Dendritic cell treated with granulocyte-macrophage colony-stimulating factor and Interleukin-4, amounts not matched to agents 40 ng/mL and 50 ng/mL, for 4 days (primary cell): ENCODE data around the gene MESD.

Experiments used
- H3K27ac Mint-ChIP-seq: one replicate; pipeline ENCODE4 v1.8.0; 2022; ENCODE audit warnings: mild to moderate bottlenecking, mixed read lengths
- H3K27me3 Mint-ChIP-seq: one replicate; pipeline ENCODE4 v1.8.0; 2022; ENCODE audit warnings: mild to moderate bottlenecking, mixed read lengths
- H3K36me3 Mint-ChIP-seq: one replicate; pipeline ENCODE4 v1.8.0; 2022; ENCODE audit warnings: low read depth, mixed read lengths
- H3K4me1 Mint-ChIP-seq: one replicate; pipeline ENCODE4 v1.8.0; 2022; ENCODE audit warnings: low read depth, mixed read lengths
- H3K4me3 Mint-ChIP-seq: one replicate; pipeline ENCODE4 v1.8.0; 2022; ENCODE audit warnings: mild to moderate bottlenecking, moderate library complexity, mixed read lengths
- H3K9me3 Mint-ChIP-seq: one replicate; pipeline ENCODE4 v1.8.0; 2022; ENCODE audit warnings: mixed read lengths
- intact Hi-C: fragments of 100-400 bp; cut with micrococcal nuclease; formaldehyde crosslinking; loops from one replicate; pipeline ENCODE4 v1.15.0; 2022

The MESD gene

GRCh38 chr15:80921736-80922410 lies 67.7 kb downstream of the MESD start:
- H3K36me3 Mint-ChIP-seq, result no peaks in the 10 kb centered on the region
- H3K9me3 Mint-ChIP-seq, result no peaks in the 10 kb centered on the region
- no peaks in the 10 kb centered on the region for H3K27me3 Mint-ChIP-seq
- H3K27ac Mint-ChIP-seq, result no peak overlapping the region
- peaks cover 6% of the 10 kb centered on the region for H3K4me1 Mint-ChIP-seq
- intact Hi-C loops, result no loop called here
- H3K4me3 Mint-ChIP-seq, result no peak overlapping the region

GRCh38 chr15:80920271-80920699 lies 69.3 kb downstream of the MESD start:
- Mint-ChIP-seq H3K9me3 (no peaks in the 10 kb centered on the region), H3K27ac (no peak overlapping the region)
- intact Hi-C loops, result no loop called here

GRCh38 chr15:80918196-80918783 lies 71.3 kb downstream of the MESD start:
- intact Hi-C loops, result no loop called here
- H3K4me1 Mint-ChIP-seq, result no peaks in the 10 kb centered on the region
- H3K36me3 Mint-ChIP-seq, result no peaks in the 10 kb centered on the region
- H3K9me3 Mint-ChIP-seq, result no peaks in the 10 kb centered on the region
- no peak overlapping the region for H3K4me3 Mint-ChIP-seq
- no peaks in the 10 kb centered on the region for H3K27me3 Mint-ChIP-seq
- no peak overlapping the region for H3K27ac Mint-ChIP-seq

More at GRCh38 chr15:80920271-80920699, 69.3 kb downstream of the MESD start:
- Mint-ChIP-seq H3K4me1 (no peaks in the 10 kb centered on the region), H3K4me3 (no peak overlapping the region), H3K36me3 (no peaks in the 10 kb centered on the region), H3K27me3 (no peaks in the 10 kb centered on the region)

DNA sequence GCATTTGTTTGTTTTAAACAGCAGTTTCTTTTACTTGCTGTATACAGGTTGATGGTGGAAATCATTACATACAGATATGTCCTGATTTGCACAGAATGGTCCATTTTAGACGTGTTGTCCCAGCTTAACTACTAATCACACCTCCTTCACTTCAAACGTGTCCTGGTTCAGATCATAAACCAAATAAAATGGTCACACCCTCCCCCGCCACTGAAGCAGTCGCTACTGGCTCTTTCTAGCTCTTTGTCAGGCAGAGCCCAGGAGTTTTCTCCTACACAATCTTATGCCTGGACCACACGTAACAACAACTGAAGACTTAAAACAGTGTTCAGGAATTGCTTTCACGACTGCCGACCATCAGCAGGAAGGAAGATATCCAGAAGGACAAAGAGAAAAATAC lies 73.6 kb downstream of the MESD start:
- H3K27me3 Mint-ChIP-seq, result no peaks in the 10 kb centered on the region
- no peaks in the 10 kb centered on the region for H3K9me3 Mint-ChIP-seq
- no peak overlapping the region for H3K27ac Mint-ChIP-seq
- intact Hi-C loops, result no loop called here
- H3K4me3 Mint-ChIP-seq, result no peak overlapping the region
- H3K36me3 Mint-ChIP-seq, result no peaks in the 10 kb centered on the region
- H3K4me1 Mint-ChIP-seq, result no peaks in the 10 kb centered on the region

GRCh38 chr15:80915472-80915871 lies 74.1 kb downstream of the MESD start:
- Mint-ChIP-seq H3K27me3 (no peaks in the 10 kb centered on the region), H3K4me3 (no peak overlapping the region), H3K27ac (no peak overlapping the region), H3K9me3 (no peaks in the 10 kb centered on the region), H3K4me1 (no peaks in the 10 kb centered on the region), H3K36me3 (peaks cover 4% of the 10 kb centered on the region)
- intact Hi-C loops, result no loop called here

DNA sequence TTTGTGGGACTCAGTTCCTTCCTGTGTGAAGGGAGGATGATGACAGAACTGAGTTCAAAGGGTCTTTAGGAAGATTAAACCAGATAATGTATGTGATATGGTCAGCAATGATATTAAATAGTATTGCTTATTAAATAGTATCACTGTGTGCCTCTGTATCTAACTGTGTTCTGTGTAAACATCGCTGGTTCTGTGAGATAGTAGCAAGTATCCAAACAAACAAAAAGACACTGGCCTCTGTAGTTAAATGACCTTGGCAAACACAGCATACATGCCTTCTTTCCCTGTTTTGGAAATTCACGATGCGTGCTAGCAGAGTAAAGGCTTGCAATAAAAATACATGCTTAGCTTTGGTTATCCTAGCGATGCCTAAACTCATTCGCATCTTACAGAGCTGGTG lies 76.1 kb downstream of the MESD start:
- no peak overlapping the region for H3K4me3 Mint-ChIP-seq
- intact Hi-C loops, result no loop called here
- H3K4me1 Mint-ChIP-seq, result no peaks in the 10 kb centered on the region
- H3K27ac Mint-ChIP-seq, result no peak overlapping the region
- H3K9me3 Mint-ChIP-seq, result no peaks in the 10 kb centered on the region
- peaks cover 5% of the 10 kb centered on the region for H3K36me3 Mint-ChIP-seq
- H3K27me3 Mint-ChIP-seq, result no peaks in the 10 kb centered on the region

DNA sequence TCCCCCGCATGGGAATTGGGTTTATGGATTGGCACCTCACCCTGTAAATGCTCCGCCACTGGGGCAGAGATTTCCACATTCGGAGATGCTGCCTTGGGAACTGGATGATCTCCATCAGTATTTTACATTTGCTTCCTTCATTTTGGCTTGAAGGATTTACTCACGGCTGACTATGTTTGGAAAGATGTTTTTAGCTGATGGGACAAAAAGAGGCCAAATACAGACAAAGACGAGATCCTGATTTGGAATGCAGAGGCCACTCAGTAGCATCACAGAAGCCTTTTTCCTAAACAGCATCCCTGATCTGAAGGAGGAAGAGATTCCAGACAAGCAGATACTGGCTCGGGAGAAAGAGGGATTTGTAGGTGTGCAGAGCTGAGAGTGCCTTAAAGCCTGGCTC lies 76.9 kb downstream of the MESD start:
- H3K4me1 Mint-ChIP-seq, result no peaks in the 10 kb centered on the region
- H3K36me3 Mint-ChIP-seq, result peaks cover 5% of the 10 kb centered on the region
- H3K9me3 Mint-ChIP-seq, result no peaks in the 10 kb centered on the region
- no peaks in the 10 kb centered on the region for H3K27me3 Mint-ChIP-seq
- intact Hi-C loops, result no loop called here
- H3K4me3 Mint-ChIP-seq, result no peak overlapping the region
- no peak overlapping the region for H3K27ac Mint-ChIP-seq

- no peak overlapping the region for H3K4me3 Mint-ChIP-seq
- H3K9me3 Mint-ChIP-seq, result no peaks in the 10 kb centered on the region
- intact Hi-C loops, result no loop called here
- no peak overlapping the region for H3K27ac Mint-ChIP-seq
- no peaks in the 10 kb centered on the region for H3K4me1 Mint-ChIP-seq
- H3K36me3 Mint-ChIP-seq, result peaks cover 5% of the 10 kb centered on the region
- H3K27me3 Mint-ChIP-seq, result no peaks in the 10 kb centered on the region
Observed at GRCh38 chr15:80911821-80912220, 77.8 kb downstream of the MESD start.

- H3K27me3 Mint-ChIP-seq, result no peaks in the 10 kb centered on the region
- no peak overlapping the region for H3K4me3 Mint-ChIP-seq
- no peak overlapping the region for H3K27ac Mint-ChIP-seq
- H3K9me3 Mint-ChIP-seq, result no peaks in the 10 kb centered on the region
- peaks cover 5% of the 10 kb centered on the region for H3K36me3 Mint-ChIP-seq
- no peaks in the 10 kb centered on the region for H3K4me1 Mint-ChIP-seq
- intact Hi-C loops, result no loop called here
Observed at GRCh38 chr15:80906159-80906766, 83.4 kb downstream of the MESD start.

DNA sequence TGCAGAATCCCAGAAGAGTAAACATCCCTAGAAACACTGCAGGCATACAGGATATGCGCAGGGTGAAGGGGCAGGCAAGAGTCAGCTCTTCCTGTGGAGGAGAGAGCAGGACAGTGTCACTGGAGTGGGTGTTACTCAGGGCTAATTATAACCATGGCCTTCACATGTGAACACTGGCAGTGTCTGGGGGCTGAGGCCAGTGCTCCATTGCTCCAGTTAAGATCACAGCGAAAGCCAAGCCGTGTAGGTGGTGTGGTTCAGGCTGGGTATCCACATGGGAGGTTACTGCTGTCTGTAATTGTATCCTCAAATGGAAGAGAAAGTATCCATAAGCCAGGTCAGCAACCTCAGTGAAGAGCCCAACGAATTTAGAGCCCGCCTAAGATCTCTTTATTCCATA lies 84.6 kb downstream of the MESD start:
- Mint-ChIP-seq H3K4me1 (no peaks in the 10 kb centered on the region), H3K27me3 (no peaks in the 10 kb centered on the region), H3K4me3 (no peak overlapping the region), H3K9me3 (no peaks in the 10 kb centered on the region), H3K27ac (no peak overlapping the region), H3K36me3 (no peaks in the 10 kb centered on the region)
- intact Hi-C loops, result no loop called here

GRCh38 chr15:80902298-80902801 lies 87.3 kb downstream of the MESD start:
- no peak overlapping the region for H3K4me3 Mint-ChIP-seq
- H3K27me3 Mint-ChIP-seq, result no peaks in the 10 kb centered on the region
- H3K9me3 Mint-ChIP-seq, result no peaks in the 10 kb centered on the region
- H3K27ac Mint-ChIP-seq, result no peak overlapping the region
- intact Hi-C loops, result no loop called here
- H3K4me1 Mint-ChIP-seq, result peaks cover 4% of the 10 kb centered on the region
- H3K36me3 Mint-ChIP-seq, result no peaks in the 10 kb centered on the region

DNA sequence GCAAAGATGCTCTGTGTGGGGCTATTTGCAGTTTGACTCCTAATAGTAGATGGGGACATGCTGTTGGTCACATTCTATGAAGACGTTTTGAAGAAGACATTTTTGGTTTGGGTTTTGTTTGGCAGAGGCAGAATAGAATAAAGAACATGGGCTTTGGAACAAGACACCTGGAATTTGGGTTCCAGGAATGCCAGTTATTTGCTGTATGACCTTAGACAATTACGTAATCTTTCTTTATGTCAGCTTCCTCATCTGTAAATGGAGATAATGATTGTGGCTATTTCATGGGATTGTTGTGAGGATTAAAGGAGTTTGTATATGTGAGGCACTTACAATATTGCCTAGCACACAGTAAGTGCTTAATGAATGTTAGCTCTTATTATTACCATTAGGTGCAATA lies 91.6 kb downstream of the MESD start:
- intact Hi-C loops, result no loop called here
- peaks cover 8% of the 10 kb centered on the region for H3K9me3 Mint-ChIP-seq
- peaks cover 4% of the 10 kb centered on the region for H3K4me1 Mint-ChIP-seq
- no peaks in the 10 kb centered on the region for H3K36me3 Mint-ChIP-seq
- no peaks in the 10 kb centered on the region for H3K27me3 Mint-ChIP-seq
- no peak overlapping the region for H3K27ac Mint-ChIP-seq
- H3K4me3 Mint-ChIP-seq, result no peak overlapping the region
